ENCODE data around the gene RUNX3. TPM values are rescaled to one million over a fixed set of nuclear protein-coding genes. Genes with fewer than 3 reads are reported as not detected.

Gene RUNX3
- total and polyA plus RNA-seq, 5 donors from 2014 or later = 12.0 to 268 (median 17.5) TPM

GRCh38 chr1:24853649-24854048 lies 76.4 kb downstream of the RUNX3 start:
- H3K36me3 Mint-ChIP-seq = no peaks in the 10 kb centered on the region

GRCh38 chr1:24850328-24850920 lies 79.7 kb downstream of the RUNX3 start:
- H3K36me3 ChIP-seq (ENCODE audit: control insufficient read depth, insufficient read depth, low read length) = no peaks in the 10 kb centered on the region
- Mint-ChIP-seq H3K27me3 (peaks cover 11% of the 10 kb centered on the region), H3K4me3 (peak overlapping the region in 2 of 4 donors; percentile 35 to 47), H3K27ac (peak overlapping the region in 1 of 3 donors; percentile 26), H3K36me3 (no peaks in the 10 kb centered on the region), H3K4me1 (peaks cover 0 to 18% (median 13%) of the 10 kb centered on the region in 4 donors), H3K9me3 (no peaks in the 10 kb centered on the region)
- peaks cover 11% of the 10 kb centered on the region for H3K4me1 ChIP-seq (ENCODE audit: control insufficient read depth, insufficient read depth, low read length, poor library complexity, severe bottlenecking)
- ATAC-seq (ENCODE audit: low read depth in 2 of 2) (no peak), DNase-seq (no peak)
- peaks cover 4% of the 10 kb centered on the region for H3K27me3 ChIP-seq (ENCODE audit: control insufficient read depth, insufficient read depth, low read length)
- no peaks in the 10 kb centered on the region for H3K9me3 ChIP-seq (ENCODE audit: control insufficient read depth in 2 of 2, low read length in 2 of 2)
- no peak overlapping the region for H3K4me3 ChIP-seq (ENCODE audit: low read depth, low read length)
- H3K27ac ChIP-seq (ENCODE audit: insufficient read depth, low read length, poor library complexity, severe bottlenecking) = no peak overlapping the region

More at GRCh38 chr1:24853649-24854048, 76.4 kb downstream of the RUNX3 start:
- Mint-ChIP-seq H3K27me3 (peaks cover 12% of the 10 kb centered on the region), H3K4me3 (no peak overlapping the region), H3K4me1 (peaks cover 0 to 12% (median 7%) of the 10 kb centered on the region in 4 donors), H3K9me3 (no peaks in the 10 kb centered on the region), H3K27ac (no peak overlapping the region)
- no peak for DNase-seq
- Histone ChIP-seq H3K27me3 (ENCODE audit: control insufficient read depth, insufficient read depth, low read length) (no peaks in the 10 kb centered on the region), H3K4me3 (ENCODE audit: low read depth, low read length) (no peak overlapping the region), H3K27ac (ENCODE audit: insufficient read depth, low read length, poor library complexity, severe bottlenecking) (no peak overlapping the region), H3K9me3 (ENCODE audit: control insufficient read depth in 2 of 2, low read length in 2 of 2) (no peaks in the 10 kb centered on the region), H3K36me3 (ENCODE audit: control insufficient read depth, insufficient read depth, low read length) (no peaks in the 10 kb centered on the region), H3K4me1 (ENCODE audit: control insufficient read depth, insufficient read depth, low read length, poor library complexity, severe bottlenecking) (no peaks in the 10 kb centered on the region)
- ATAC-seq (ENCODE audit: low read depth in 2 of 2) = no peak

GRCh38 chr1:24849672-24850295 lies 80.3 kb downstream of the RUNX3 start:
- H3K27me3 ChIP-seq (ENCODE audit: control insufficient read depth, insufficient read depth, low read length) = peaks cover 5% of the 10 kb centered on the region
- peak in 1 of 3 donors; percentile 33 for DNase-seq
- peaks cover 18% of the 10 kb centered on the region for H3K27me3 Mint-ChIP-seq
- no peak overlapping the region for H3K4me3 ChIP-seq (ENCODE audit: low read depth, low read length)
- no peaks in the 10 kb centered on the region for H3K9me3 ChIP-seq (ENCODE audit: control insufficient read depth in 2 of 2, low read length in 2 of 2)
- no peaks in the 10 kb centered on the region for H3K36me3 Mint-ChIP-seq
- H3K4me1 Mint-ChIP-seq = peaks cover 0 to 20% (median 13%) of the 10 kb centered on the region in 4 donors
- no peak for ATAC-seq (ENCODE audit: low read depth in 2 of 2)
- no peak overlapping the region for H3K27ac ChIP-seq (ENCODE audit: insufficient read depth, low read length, poor library complexity, severe bottlenecking)
- H3K36me3 ChIP-seq (ENCODE audit: control insufficient read depth, insufficient read depth, low read length) = no peaks in the 10 kb centered on the region
- peak overlapping the region in 3 of 4 donors; percentile 35 to 91 (median 68) for H3K4me3 Mint-ChIP-seq
- peak overlapping the region; percentile 26 to 88 (median 83) for H3K27ac Mint-ChIP-seq
- no peaks in the 10 kb centered on the region for H3K9me3 Mint-ChIP-seq
- H3K4me1 ChIP-seq (ENCODE audit: control insufficient read depth, insufficient read depth, low read length, poor library complexity, severe bottlenecking) = peaks cover 11% of the 10 kb centered on the region

Other genes starting within 250 kb of the RUNX3 start
- gene CLIC4, start 184.8 kb downstream of the RUNX3 start, total RNA-seq = 2.1 TPM
- 1 to 10 TPM in 1 of 4 donors, under 1 TPM in 3; 0.08 to 2.1 (median 0.53) TPM for gene CLIC4, start 184.8 kb downstream of the RUNX3 start, polyA plus RNA-seq